ENCODE results near the gene GRM5.
A peak's percentile ranks its signal among the peaks of the same experiment; 100 is the strongest.

Gene GRM5

GRCh38 chr11:88799771-88800500, 265.8 kb downstream of the GRM5 start:
- DNase-seq (ENCODE audit: low read depth), result no peak
- TF ChIP-seq, protein P1, sequence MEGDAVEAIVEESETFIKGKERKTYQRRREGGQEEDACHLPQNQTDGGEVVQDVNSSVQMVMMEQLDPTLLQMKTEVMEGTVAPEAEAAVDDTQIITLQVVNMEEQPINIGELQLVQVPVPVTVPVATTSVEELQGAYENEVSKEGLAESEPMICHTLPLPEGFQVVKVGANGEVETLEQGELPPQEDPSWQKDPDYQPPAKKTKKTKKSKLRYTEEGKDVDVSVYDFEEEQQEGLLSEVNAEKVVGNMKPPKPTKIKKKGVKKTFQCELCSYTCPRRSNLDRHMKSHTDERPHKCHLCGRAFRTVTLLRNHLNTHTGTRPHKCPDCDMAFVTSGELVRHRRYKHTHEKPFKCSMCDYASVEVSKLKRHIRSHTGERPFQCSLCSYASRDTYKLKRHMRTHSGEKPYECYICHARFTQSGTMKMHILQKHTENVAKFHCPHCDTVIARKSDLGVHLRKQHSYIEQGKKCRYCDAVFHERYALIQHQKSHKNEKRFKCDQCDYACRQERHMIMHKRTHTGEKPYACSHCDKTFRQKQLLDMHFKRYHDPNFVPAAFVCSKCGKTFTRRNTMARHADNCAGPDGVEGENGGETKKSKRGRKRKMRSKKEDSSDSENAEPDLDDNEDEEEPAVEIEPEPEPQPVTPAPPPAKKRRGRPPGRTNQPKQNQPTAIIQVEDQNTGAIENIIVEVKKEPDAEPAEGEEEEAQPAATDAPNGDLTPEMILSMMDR (conservative IDR thresholded peaks at IDR 0.05; ENCODE audit: low read depth, low read length), result no peak

DNA sequence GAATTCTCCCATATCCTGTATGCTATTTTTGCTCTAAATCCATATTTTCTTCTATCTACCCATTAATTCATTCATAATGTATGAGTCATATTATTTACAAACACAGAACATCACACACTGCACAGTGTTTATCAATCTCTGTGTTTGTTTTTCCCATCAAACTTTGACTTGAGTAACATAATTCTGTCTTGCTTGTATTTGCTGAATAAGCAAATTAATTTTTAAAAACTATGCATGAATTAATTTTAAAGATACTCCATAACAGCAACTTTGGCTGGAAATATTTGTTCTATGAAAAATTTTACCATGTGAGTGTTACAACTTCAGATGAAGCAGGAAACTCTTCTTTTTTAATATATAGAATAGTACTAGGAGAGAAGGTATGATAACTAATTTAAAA, 275.6 kb downstream of the GRM5 start:
- no peak for DNase-seq (ENCODE audit: low read depth)
- TF ChIP-seq, protein P1 (conservative IDR thresholded peaks at IDR 0.05; ENCODE audit: low read depth, low read length), result no peak
- no peak overlapping the region for H3K4me3 ChIP-seq (ENCODE audit: low read depth, low read length)

More at GRCh38 chr11:88799771-88800500, 265.8 kb downstream of the GRM5 start:
- H3K4me3 ChIP-seq (ENCODE audit: low read depth, low read length), result no peak overlapping the region

- DNase-seq (ENCODE audit: low read depth), result peak; percentile 17
- TF ChIP-seq, protein P1 (conservative IDR thresholded peaks at IDR 0.05; ENCODE audit: low read depth, low read length), result no peak
- no peak overlapping the region for H3K4me3 ChIP-seq (ENCODE audit: low read depth, low read length)
Measured at GRCh38 chr11:88779577-88779976, 286.2 kb downstream of the GRM5 start.

DNA sequence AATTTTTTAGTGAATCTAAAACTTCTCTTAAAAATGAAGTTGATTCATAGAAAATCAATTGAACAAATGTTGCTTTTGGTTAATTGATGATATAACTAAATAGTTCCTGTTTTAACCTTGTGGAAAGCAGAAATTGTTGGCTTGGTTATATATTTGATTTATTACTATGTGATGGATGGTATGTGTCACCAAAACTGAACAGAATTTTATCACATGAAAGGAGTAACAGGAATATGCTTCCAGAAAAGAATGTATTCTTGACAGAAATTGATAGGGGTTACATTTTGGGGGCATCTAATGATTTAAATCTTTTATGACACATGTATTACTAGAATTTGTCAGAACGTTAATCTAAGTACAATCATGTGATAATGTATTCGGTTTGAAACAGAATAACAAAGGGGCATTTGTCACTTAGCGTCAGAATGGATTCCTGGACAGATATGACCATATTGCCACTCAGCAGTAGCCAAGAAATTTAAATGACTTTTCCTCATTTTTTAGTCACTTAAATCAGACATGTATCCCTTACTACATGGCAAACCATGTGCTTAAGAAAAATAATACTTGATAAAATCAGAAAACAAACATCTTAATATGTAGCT, 295.2 kb downstream of the GRM5 start:
- TF ChIP-seq, protein P1 (conservative IDR thresholded peaks at IDR 0.05; ENCODE audit: low read depth, low read length), result no peak
- DNase-seq (ENCODE audit: low read depth), result no peak
- H3K4me3 ChIP-seq (ENCODE audit: low read depth, low read length), result no peak overlapping the region

DNA sequence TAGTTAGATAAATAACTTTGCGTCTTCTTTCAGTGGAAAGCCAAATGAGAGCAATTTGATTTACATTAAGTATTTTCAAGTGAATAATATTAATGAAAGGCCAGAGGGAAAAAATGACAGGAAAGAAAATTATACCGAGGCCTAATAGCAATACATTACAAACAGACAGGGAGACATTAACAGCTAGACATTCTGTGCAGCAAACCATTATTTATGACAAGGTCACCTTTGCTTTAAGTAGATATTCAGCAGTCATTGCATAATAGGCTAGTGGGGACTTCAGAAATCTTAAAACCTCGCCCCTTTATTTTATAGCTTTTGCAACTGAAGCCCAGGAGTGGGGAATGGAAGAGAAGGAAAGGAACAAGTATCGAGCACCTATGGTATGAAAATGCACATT, 321.6 kb downstream of the GRM5 start:
- TF ChIP-seq, protein P1 (conservative IDR thresholded peaks at IDR 0.05; ENCODE audit: low read depth, low read length), result no peak
- DNase-seq (ENCODE audit: low read depth), result no peak
- no peak overlapping the region for H3K4me3 ChIP-seq (ENCODE audit: low read depth, low read length)

GRCh38 chr11:88739524-88739923, 326.3 kb downstream of the GRM5 start:
- no peak for DNase-seq (ENCODE audit: low read depth)
- no peak overlapping the region for H3K4me3 ChIP-seq (ENCODE audit: low read depth, low read length)
- TF ChIP-seq, protein P1 (conservative IDR thresholded peaks at IDR 0.05; ENCODE audit: low read depth, low read length), result no peak

DNA sequence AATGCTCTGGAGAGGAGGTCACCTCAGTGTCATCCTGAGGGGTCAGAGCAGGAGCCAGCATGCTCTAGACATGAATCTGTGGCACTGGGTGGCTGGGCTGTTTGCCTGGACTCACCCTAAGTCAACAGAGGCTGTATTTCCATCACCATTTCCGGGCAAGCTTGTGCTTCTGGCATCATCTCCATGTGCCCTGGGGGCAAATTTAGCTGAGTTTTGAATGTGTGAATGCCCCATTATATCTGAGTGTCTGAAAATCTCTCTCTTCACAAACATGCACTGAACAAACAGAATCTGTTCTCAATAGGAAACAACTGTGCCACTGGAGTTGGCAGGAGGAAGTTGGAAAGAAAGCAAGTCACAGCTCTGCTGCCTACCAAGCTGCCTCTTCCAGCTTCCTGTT, 356.2 kb downstream of the GRM5 start:
- TF ChIP-seq, protein P1 (conservative IDR thresholded peaks at IDR 0.05; ENCODE audit: low read depth, low read length), result no peak
- H3K4me3 ChIP-seq (ENCODE audit: low read depth, low read length), result no peak overlapping the region
- DNase-seq (ENCODE audit: low read depth), result no peak

Measured in choroid plexus epithelial cell (primary cell).